Epithelial cell of proximal tubule (primary cell): ENCODE measurements around the gene SFMBT2. TPM values are rescaled to one million over a fixed set of nuclear protein-coding genes. Genes with fewer than 3 reads are reported as not detected.

ENCODE experiments used
- DNase-seq: peaks from one replicate; pipeline ENCODE4 v3.0.0-alpha.2; 2011; ENCODE audit warnings: low read depth
- H3K4me3 ChIP-seq: 2 replicates; pipeline ENCODE4 v1.5.1; 2011; ENCODE audit warnings: low read depth, mild to moderate bottlenecking, low read length
- CTCF ChIP-seq: conservative IDR thresholded peaks from 2 replicates; pipeline ENCODE4 v1.5.1; 2012; ENCODE audit warnings: low read depth, mild to moderate bottlenecking, low read length
- total RNA-seq: library from RNA; depleted of rRNA; stranded (reverse); fragments of >200 nt; gene quantifications from 2 replicates; pipeline ENCODE4 v1.2.3, GENCODE V29; 2015

SFMBT2 gene
- total RNA-seq, 1 donor from 2014 or later: 2.4 TPM

- TF ChIP-seq CTCF: no peak
- DNase-seq: no peak
- no peak overlapping the region for H3K4me3 ChIP-seq
Observed at GRCh38 chr10:7235376-7235775, 175.5 kb downstream of the SFMBT2 start.

- H3K4me3 ChIP-seq: no peak overlapping the region
- no peak for DNase-seq
- no peak for TF ChIP-seq CTCF
Observed at GRCh38 chr10:7234109-7234508, 176.7 kb downstream of the SFMBT2 start.

GRCh38 chr10:7233259-7233991 is 177.4 kb downstream of the SFMBT2 start:
- no peak for DNase-seq
- no peak overlapping the region for H3K4me3 ChIP-seq
- TF ChIP-seq CTCF: no peak

GRCh38 chr10:7231509-7232414 is 179.1 kb downstream of the SFMBT2 start:
- TF ChIP-seq CTCF: no peak
- no peak overlapping the region for H3K4me3 ChIP-seq
- no peak for DNase-seq

- no peak for DNase-seq
- no peak overlapping the region for H3K4me3 ChIP-seq
- no peak for TF ChIP-seq CTCF
Observed at GRCh38 chr10:7230951-7231350, 179.9 kb downstream of the SFMBT2 start.

- DNase-seq: no peak
- H3K4me3 ChIP-seq: no peak overlapping the region
- TF ChIP-seq CTCF: no peak
Observed at GRCh38 chr10:7230036-7230435, 180.8 kb downstream of the SFMBT2 start.
